Adrenal gland (tissue), 12 donors: ENCODE measurements around the gene C17orf50. TPM values are rescaled to one million over a fixed set of nuclear protein-coding genes. Genes with fewer than 3 reads are reported as not detected.

Source experiments
- DNase-seq, 7 donors: peaks; one replicate each; pipeline ENCODE4 v3.0.0-alpha.2; 2019 to 2020
- H3K27ac ChIP-seq, 5 donors: fragments of 200-600 bp; sonication (generic) in 4 of 5; 1 replicate in 3 of 5; 2 replicates in 2 of 5; pipeline versions ENCODE4 v1.5.1 to v1.8.0; 2016 to 2020; ENCODE audit warnings: mild to moderate bottlenecking in 1 of 5
- H3K27me3 ChIP-seq: fragments of 200-600 bp; 2 replicates; pipeline ENCODE4 v1.8.0; 2021
- H3K36me3 ChIP-seq, 2 donors: fragments of 200-600 bp; replicated peaks in 1 of 2; 1 replicate in 1 of 2; 2 replicates in 1 of 2; pipeline versions ENCODE4 v1.5.1 to v1.8.0; 2018 to 2022
- H3K4me1 ChIP-seq, 2 donors: fragments of 200-600 bp; replicated peaks in 1 of 2; 1 replicate in 1 of 2; 2 replicates in 1 of 2; pipeline versions ENCODE4 v1.5.1 to v1.8.0; 2018 to 2021
- H3K4me3 ChIP-seq, 4 donors: fragments of 200-600 bp; sonication (generic) in 3 of 4; one replicate each; pipeline ENCODE4 v1.5.1; 2016 to 2018
- H3K9me3 ChIP-seq, 3 donors: fragments of 200-600 bp; sonication (generic) in 1 of 3; replicated peaks in 1 of 3; 1 replicate in 2 of 3; 2 replicates in 1 of 3; pipeline versions ENCODE4 v1.5.1 to v1.8.0; 2016 to 2021
- CTCF ChIP-seq, 6 experiments: fragments of 450-650 bp in 4 of 6; fragments of 200-600 bp in 2 of 6; sonication (generic) in 1 of 6; IDR thresholded peaks; 1 replicate in 5 of 6; 2 replicates in 1 of 6; pipeline versions ENCODE4 v1.5.1 to v1.8.0; 2016 to 2021; ENCODE audit warnings: antibody characterized with exemption in 6 of 6, mild to moderate bottlenecking in 2 of 6, moderate library complexity in 1 of 6
- POLR2A ChIP-seq, 2 donors: fragments of 450-650 bp; IDR thresholded peaks; one replicate each; pipeline ENCODE4 v1.6.1; 2017; ENCODE audit warnings: antibody characterized with exemption in 2 of 2, mild to moderate bottlenecking in 2 of 2, moderate library complexity in 1 of 2
- WGBS, 4 donors: extraction: QIAGEN DNeasy Blood & Tissue Kit in 2 of 4; methylation state at CpG; one replicate each; pipeline versions ENCODE4 v1.1.5 to v1.1.7; 2013 to 2017; 5-methylcytosine and 5-hydroxymethylcytosine counted together
- intact Hi-C, 2 donors: fragments of 100-400 bp; cut with DNase I; formaldehyde crosslinking; loops; one replicate each; pipeline versions ENCODE4 v1.14.1 to v1.15.0; 2022 to 2023
- polyA plus RNA-seq, 3 donors: library from polyadenylated mRNA; stranded (reverse); fragments of 200-250 nt in 2 of 3; fragments of 350-450 nt in 1 of 3; fragmentation: Illumina TruSeq in 1 of 3; extraction: RNeasy Lipid Tissue Mini Kit (QIAGEN cat#74804) in 1 of 3; gene quantifications; one replicate each; pipeline ENCODE4 v1.2.3, GENCODE V29; 2013 to 2014
- total RNA-seq, 9 donors: library from RNA; depleted of rRNA in 4 of 9; stranded (reverse); fragments of >200 nt in 4 of 9; fragments of 120-200 nt in 1 of 9; fragmentation: NEBNext Ultra II Directional in 1 of 9; extraction: Animal tissue kit (Norgen Biotek cat#: 25700) in 1 of 9; gene quantifications; one replicate each; pipeline versions ENCODE4 v1.1.0 to v1.2.4, GENCODE V29; 2013 to 2023
- donor health status: healthy with polysubstance abuse.
- donor health status: Bipolar disorder and iron deficiency.
- donor health status: DM: yes; HTN: yes; CAD: no.
- donor health status: DM: no; HTN: no; CAD: no.
- donor health status: DM: no; HTN: no; CAD: no.
- donor health status: DM: yes; HTN: yes; CAD: no.

The C17orf50 gene
- total and polyA plus RNA-seq, 12 donors, result 0.07 to 0.83 (median 0.18) TPM; not detected in 8

GRCh38 chr17:35752945-35753764 lies 7.5 kb upstream of the C17orf50 start, which contains the start of gene GAS2L2:
TSS of gene GAS2L2 (minus strand) at chr17:35753239. CDS start at chr17:35752850, 389 bp downstream.
- TF ChIP-seq POLR2A (IDR thresholded peaks at IDR 0.05) (no peak), CTCF (IDR thresholded peaks at IDR 0.05) (no peak)
- no peak within 1 kb of the TSS for H3K27ac ChIP-seq
- no peaks in the 10 kb centered on the region for H3K4me1 ChIP-seq
- intact Hi-C loops, result no loop called here
- whole genome bisulfite sequencing, 4 donors, result 54 to 75% (median 56%) methylated on average over 6 to 9 of the region's 9 CpGs
- H3K36me3 ChIP-seq, result no peaks in the 10 kb centered on the region
- no peak within 1 kb of the TSS for H3K4me3 ChIP-seq
- peaks cover 21% of the 10 kb centered on the region for H3K27me3 ChIP-seq
- no peak for DNase-seq
- H3K9me3 ChIP-seq, result no peaks in the 10 kb centered on the region

DNA sequence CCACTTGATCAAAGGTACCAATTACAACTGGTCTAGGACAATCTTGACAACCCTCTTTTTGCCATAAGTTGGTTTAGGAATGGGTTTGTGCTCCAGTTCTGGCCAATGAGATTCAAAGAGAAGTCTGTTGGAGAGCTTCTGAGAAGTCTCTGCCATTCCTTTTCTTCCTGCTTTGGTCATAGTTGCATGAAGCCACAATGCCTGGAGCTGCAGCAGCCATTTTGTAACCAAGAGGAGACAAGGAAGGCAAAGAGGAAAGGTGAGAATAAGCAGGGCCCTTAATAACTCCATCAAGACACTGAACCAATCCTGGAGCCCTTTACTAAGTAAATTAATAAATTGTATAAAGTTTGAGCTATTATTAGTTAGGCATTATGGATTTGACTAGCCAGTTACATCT lies 3.4 kb upstream of the C17orf50 start:
- no peak overlapping the region for H3K4me3 ChIP-seq
- DNase-seq, result no peak
- H3K9me3 ChIP-seq, result no peaks in the 10 kb centered on the region
- H3K27ac ChIP-seq, result no peak overlapping the region
- intact Hi-C loops, result no loop called here
- no peaks in the 10 kb centered on the region for H3K36me3 ChIP-seq
- no peaks in the 10 kb centered on the region for H3K27me3 ChIP-seq
- TF ChIP-seq CTCF (IDR thresholded peaks at IDR 0.05), result no peak
- no peak for TF ChIP-seq POLR2A (IDR thresholded peaks at IDR 0.05)
- no peaks in the 10 kb centered on the region for H3K4me1 ChIP-seq

- intact Hi-C loops, result no loop called here
- TF ChIP-seq POLR2A (IDR thresholded peaks at IDR 0.05) (no peak), CTCF (IDR thresholded peaks at IDR 0.05) (no peak)
- Histone ChIP-seq H3K4me1 (peaks cover 5 to 11% of the 10 kb centered on the region in 2 donors), H3K36me3 (no peaks in the 10 kb centered on the region), H3K9me3 (no peaks in the 10 kb centered on the region), H3K27ac (no peak overlapping the region), H3K4me3 (no peak overlapping the region), H3K27me3 (no peaks in the 10 kb centered on the region)
- DNase-seq, result no peak
- 78 to 88% (median 84%) methylated on average over 5 of the region's 5 CpGs for WGBS, 4 donors
Measured at GRCh38 chr17:35761601-35762000, 914 bp downstream of the C17orf50 start.

GRCh38 chr17:35763767-35764122 lies 3.1 kb downstream of the C17orf50 start:
- TF ChIP-seq POLR2A (IDR thresholded peaks at IDR 0.05), result no peak
- no peak for TF ChIP-seq CTCF (IDR thresholded peaks at IDR 0.05)
- Histone ChIP-seq H3K36me3 (no peaks in the 10 kb centered on the region), H3K9me3 (no peaks in the 10 kb centered on the region), H3K4me3 (peak overlapping the region in 2 of 4 donors; percentile 18 to 60), H3K4me1 (peaks cover 5 to 11% of the 10 kb centered on the region in 2 donors), H3K27ac (peak overlapping the region in 1 of 5 donors; percentile 55), H3K27me3 (no peaks in the 10 kb centered on the region)
- intact Hi-C loops, result loop anchor here in 1 of 2 donors (2.0 kb wide), 1 partner anchor 41 kb away; no protein-coding TSS in a partner anchor
- WGBS, 4 donors, result 28 to 33% (median 32%) methylated on average over 16 to 17 of the region's 17 CpGs
- no peak for DNase-seq
